ENCODE results near the gene PHKG2.

DNA sequence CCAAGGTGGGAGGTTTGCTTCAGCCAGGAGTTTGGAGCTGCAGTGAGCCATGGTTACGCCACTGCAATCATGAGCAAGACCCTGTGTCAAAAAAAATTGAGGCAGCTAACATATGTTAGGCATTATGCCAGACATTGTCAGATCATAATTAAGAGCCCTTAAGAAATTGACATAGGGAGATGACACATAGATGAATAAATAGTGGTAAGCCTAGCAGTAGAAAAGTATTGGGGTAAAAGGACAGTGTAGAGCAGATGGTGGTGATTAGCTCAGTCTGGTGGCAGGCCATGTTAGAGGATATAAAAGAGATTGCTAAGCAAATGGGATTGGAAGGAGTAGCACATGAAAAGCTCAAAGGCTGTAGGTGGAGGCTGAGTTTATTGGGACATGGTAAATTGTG lies 26.6 kb upstream of the PHKG2 start:
- TF ChIP-seq, protein P1, sequence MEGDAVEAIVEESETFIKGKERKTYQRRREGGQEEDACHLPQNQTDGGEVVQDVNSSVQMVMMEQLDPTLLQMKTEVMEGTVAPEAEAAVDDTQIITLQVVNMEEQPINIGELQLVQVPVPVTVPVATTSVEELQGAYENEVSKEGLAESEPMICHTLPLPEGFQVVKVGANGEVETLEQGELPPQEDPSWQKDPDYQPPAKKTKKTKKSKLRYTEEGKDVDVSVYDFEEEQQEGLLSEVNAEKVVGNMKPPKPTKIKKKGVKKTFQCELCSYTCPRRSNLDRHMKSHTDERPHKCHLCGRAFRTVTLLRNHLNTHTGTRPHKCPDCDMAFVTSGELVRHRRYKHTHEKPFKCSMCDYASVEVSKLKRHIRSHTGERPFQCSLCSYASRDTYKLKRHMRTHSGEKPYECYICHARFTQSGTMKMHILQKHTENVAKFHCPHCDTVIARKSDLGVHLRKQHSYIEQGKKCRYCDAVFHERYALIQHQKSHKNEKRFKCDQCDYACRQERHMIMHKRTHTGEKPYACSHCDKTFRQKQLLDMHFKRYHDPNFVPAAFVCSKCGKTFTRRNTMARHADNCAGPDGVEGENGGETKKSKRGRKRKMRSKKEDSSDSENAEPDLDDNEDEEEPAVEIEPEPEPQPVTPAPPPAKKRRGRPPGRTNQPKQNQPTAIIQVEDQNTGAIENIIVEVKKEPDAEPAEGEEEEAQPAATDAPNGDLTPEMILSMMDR (IDR thresholded peaks at IDR 0.05): no peak
- no peak for TF ChIP-seq POLR2A (IDR thresholded peaks at IDR 0.05)

Data from ovary (tissue), 3 donors.